HS-27A (cell line): Measurements from ENCODE around the gene CHD2.
"Not testable (repeated sequence)": the region's sequence is repeated elsewhere in the genome, so short reads cannot be mapped to it uniquely, and the experiment has no call there.

Experiments
- DNase-seq: peaks from one replicate; pipeline ENCODE4 v3.0.0-alpha.2; 2012; ENCODE audit warnings: low read depth, missing footprints

Gene CHD2

GRCh38 chr15:92899948-92900730 is at the start of gene CHD2:
Gene CHD2, plus strand, starts transcription at chr15:92900324. Its CDS starts 914 bp downstream, at chr15:92901238.
- no peak for DNase-seq

GRCh38 chr15:92853222-92853621 is 46.9 kb upstream of the CHD2 start:
- no peak for DNase-seq

- DNase-seq = no peak
Measured at GRCh38 chr15:92861742-92862141, 38.4 kb upstream of the CHD2 start.

GRCh38 chr15:92864127-92864814 is 35.9 kb upstream of the CHD2 start:
- no peak for DNase-seq

GRCh38 chr15:92869263-92869940 is 30.7 kb upstream of the CHD2 start:
- DNase-seq = peak; percentile 50

GRCh38 chr15:92870010-92870591 is 30.0 kb upstream of the CHD2 start:
- DNase-seq = no peak

GRCh38 chr15:92872967-92873366 is 27.2 kb upstream of the CHD2 start:
- DNase-seq = not testable (repeated sequence)

- DNase-seq = no peak
Measured at GRCh38 chr15:92877000-92877399, 23.1 kb upstream of the CHD2 start.

GRCh38 chr15:92877416-92877815 is 22.7 kb upstream of the CHD2 start:
- no peak for DNase-seq

GRCh38 chr15:92878593-92879053 is 21.5 kb upstream of the CHD2 start:
- no peak for DNase-seq

GRCh38 chr15:92879949-92880725 is 20.0 kb upstream of the CHD2 start:
- DNase-seq = no peak

- DNase-seq = no peak
Measured at GRCh38 chr15:92880796-92881195, 19.3 kb upstream of the CHD2 start.

- DNase-seq = no peak
Measured at GRCh38 chr15:92881211-92881754, 18.8 kb upstream of the CHD2 start.

GRCh38 chr15:92881802-92882696 is 18.1 kb upstream of the CHD2 start:
- DNase-seq = peak; percentile 100

- DNase-seq = no peak
Measured at GRCh38 chr15:92882697-92883162, 17.4 kb upstream of the CHD2 start.

- DNase-seq = no peak
Measured at GRCh38 chr15:92883163-92883875, 16.8 kb upstream of the CHD2 start.

GRCh38 chr15:92883876-92884435 is 16.2 kb upstream of the CHD2 start:
- DNase-seq = no peak

GRCh38 chr15:92884436-92885223 is 15.5 kb upstream of the CHD2 start:
- DNase-seq = no peak
